NB4 (cell line): Measurements from ENCODE around the gene EPHB1.

Experiments used
- DNase-seq: peaks from one replicate; pipeline ENCODE4 v3.0.0; 2010; ENCODE audit warnings: low read depth
- H3K4me3 ChIP-seq: one replicate; pipeline ENCODE4 v1.5.1; 2011; ENCODE audit warnings: mild to moderate bottlenecking, low read depth, low read length, moderate library complexity
- CTCF ChIP-seq: IDR thresholded peaks from one replicate; pipeline ENCODE4 v1.5.1; 2012; ENCODE audit warnings: low read depth, low read length
- MAX ChIP-seq: IDR thresholded peaks from 2 replicates; pipeline ENCODE4 v1.6.1; 2011; ENCODE audit warnings: low read depth, low read length
- MYC ChIP-seq: IDR thresholded peaks from 2 replicates; pipeline ENCODE4 v1.6.1; 2011; ENCODE audit warnings: low read depth, low read length
- POLR2A ChIP-seq: IDR thresholded peaks from 2 replicates; pipeline ENCODE4 v1.6.1; 2011; ENCODE audit warnings: mild to moderate bottlenecking; ENCODE audit not compliant: insufficient read length; ENCODE audit errors: extremely low read depth

Gene EPHB1

GRCh38 chr3:135118792-135119191 is 323.7 kb downstream of the EPHB1 start:
- H3K4me3 ChIP-seq, result no peak overlapping the region
- TF ChIP-seq CTCF (no peak), MAX (no peak), MYC (no peak), POLR2A (no peak)
- DNase-seq, result no peak

- no peak for TF ChIP-seq CTCF
- no peak for TF ChIP-seq MYC
- no peak for TF ChIP-seq POLR2A
- TF ChIP-seq MAX, result no peak
- DNase-seq, result peak; percentile 18
- H3K4me3 ChIP-seq, result no peak overlapping the region
Observed at GRCh38 chr3:135125171-135125801, 330.2 kb downstream of the EPHB1 start.

GRCh38 chr3:135127946-135128470 is 332.9 kb downstream of the EPHB1 start:
- no peak overlapping the region for H3K4me3 ChIP-seq
- no peak for DNase-seq
- TF ChIP-seq CTCF (no peak), MAX (no peak), MYC (no peak), POLR2A (no peak)

- no peak for TF ChIP-seq CTCF
- TF ChIP-seq MAX, result no peak
- no peak for TF ChIP-seq MYC
- DNase-seq, result no peak
- H3K4me3 ChIP-seq, result no peak overlapping the region
Observed at GRCh38 chr3:135128818-135129217, 333.8 kb downstream of the EPHB1 start.

GRCh38 chr3:135131290-135131689 is 336.2 kb downstream of the EPHB1 start:
- TF ChIP-seq POLR2A, result no peak
- TF ChIP-seq CTCF, result no peak
- TF ChIP-seq MYC, result no peak
- no peak for TF ChIP-seq MAX
- DNase-seq, result no peak
- no peak overlapping the region for H3K4me3 ChIP-seq
